Measurements from ENCODE around the gene FANCC. TPM values are rescaled to one million over a fixed set of nuclear protein-coding genes. Genes with fewer than 3 reads are reported as not detected.

Gene FANCC
- polyA plus RNA-seq, 4 donors = 4.9 to 20.6 (median 7.1) TPM

- Histone ChIP-seq H3K36me3 (ENCODE audit: control insufficient read depth in 3 of 3, insufficient read depth in 2 of 3, low read depth in 1 of 3, low read length in 3 of 3) (peaks cover 0 to 18% (median 2%) of the 10 kb centered on the region in 3 donors), H3K9me3 (ENCODE audit: control insufficient read depth in 2 of 2, insufficient read depth in 1 of 2, low read depth in 1 of 2, low read length in 1 of 2) (no peaks in the 10 kb centered on the region), H3K4me1 (ENCODE audit: control insufficient read depth in 3 of 3, insufficient read depth in 2 of 3, low read depth in 1 of 3, low read length in 2 of 3) (peaks cover 0 to 12% (median 3%) of the 10 kb centered on the region in 3 donors), H3K27me3 (ENCODE audit: control insufficient read depth in 3 of 3, insufficient read depth in 3 of 3, low read length in 3 of 3) (no peaks in the 10 kb centered on the region), H3K27ac (ENCODE audit: low read depth in 1 of 3, low read length in 2 of 3) (no peak overlapping the region), H3K4me3 (ENCODE audit: low read depth in 1 of 3, low read length in 3 of 3) (no peak overlapping the region)
- FAIRE-seq (no peak), DNase-seq (no peak)
- WGBS, 3 donors = 82 to 86% (median 82%) methylated on average over 4 of the region's 4 CpGs
Observed at GRCh38 chr9:95128177-95128524, 189.4 kb downstream of the FANCC start.

- H3K27ac ChIP-seq (ENCODE audit: low read depth in 1 of 3, low read length in 2 of 3) = no peak overlapping the region
- 30 to 38% (median 36%) methylated on average over 35 of the region's 35 CpGs for WGBS, 3 donors
- peak overlapping the region in 1 of 3 donors; percentile 32 for H3K4me3 ChIP-seq (ENCODE audit: low read depth in 1 of 3, low read length in 3 of 3)
- peaks cover 0 to 12% (median 3%) of the 10 kb centered on the region in 3 donors for H3K4me1 ChIP-seq (ENCODE audit: control insufficient read depth in 3 of 3, insufficient read depth in 2 of 3, low read depth in 1 of 3, low read length in 2 of 3)
- H3K27me3 ChIP-seq (ENCODE audit: control insufficient read depth in 3 of 3, insufficient read depth in 3 of 3, low read length in 3 of 3) = no peaks in the 10 kb centered on the region
- FAIRE-seq (no peak), DNase-seq (peak; percentile 79 to 85)
- H3K36me3 ChIP-seq (ENCODE audit: control insufficient read depth in 3 of 3, insufficient read depth in 2 of 3, low read depth in 1 of 3, low read length in 3 of 3) = peaks cover 0 to 20% (median 2%) of the 10 kb centered on the region in 3 donors
- no peaks in the 10 kb centered on the region for H3K9me3 ChIP-seq (ENCODE audit: control insufficient read depth in 2 of 2, insufficient read depth in 1 of 2, low read depth in 1 of 2, low read length in 1 of 2)
Observed at GRCh38 chr9:95127249-95128176, 190.0 kb downstream of the FANCC start.

- H3K9me3 ChIP-seq (ENCODE audit: control insufficient read depth in 2 of 2, insufficient read depth in 1 of 2, low read depth in 1 of 2, low read length in 1 of 2) = no peaks in the 10 kb centered on the region
- no peak overlapping the region for H3K4me3 ChIP-seq (ENCODE audit: low read depth in 1 of 3, low read length in 3 of 3)
- no peak for DNase-seq
- H3K4me1 ChIP-seq (ENCODE audit: control insufficient read depth in 3 of 3, insufficient read depth in 2 of 3, low read depth in 1 of 3, low read length in 2 of 3) = peaks cover 0 to 12% (median 3%) of the 10 kb centered on the region in 3 donors
- FAIRE-seq = no peak
- H3K36me3 ChIP-seq (ENCODE audit: control insufficient read depth in 3 of 3, insufficient read depth in 2 of 3, low read depth in 1 of 3, low read length in 3 of 3) = peaks cover 0 to 23% (median 2%) of the 10 kb centered on the region in 3 donors
- 89 to 91% (median 89%) methylated on average over 9 of the region's 9 CpGs for WGBS, 3 donors
- H3K27ac ChIP-seq (ENCODE audit: low read depth in 1 of 3, low read length in 2 of 3) = no peak overlapping the region
- no peaks in the 10 kb centered on the region for H3K27me3 ChIP-seq (ENCODE audit: control insufficient read depth in 3 of 3, insufficient read depth in 3 of 3, low read length in 3 of 3)
Observed at GRCh38 chr9:95126739-95127138, 190.8 kb downstream of the FANCC start.

- FAIRE-seq (no peak), DNase-seq (no peak)
- Histone ChIP-seq H3K27ac (ENCODE audit: low read depth in 1 of 3, low read length in 2 of 3) (no peak overlapping the region), H3K27me3 (ENCODE audit: control insufficient read depth in 3 of 3, insufficient read depth in 3 of 3, low read length in 3 of 3) (no peaks in the 10 kb centered on the region), H3K9me3 (ENCODE audit: control insufficient read depth in 2 of 2, insufficient read depth in 1 of 2, low read depth in 1 of 2, low read length in 1 of 2) (no peaks in the 10 kb centered on the region), H3K4me1 (ENCODE audit: control insufficient read depth in 3 of 3, insufficient read depth in 2 of 3, low read depth in 1 of 3, low read length in 2 of 3) (peaks cover 0 to 9% (median 3%) of the 10 kb centered on the region in 3 donors), H3K36me3 (ENCODE audit: control insufficient read depth in 3 of 3, insufficient read depth in 2 of 3, low read depth in 1 of 3, low read length in 3 of 3) (peaks cover 0 to 23% (median 2%) of the 10 kb centered on the region in 3 donors), H3K4me3 (ENCODE audit: low read depth in 1 of 3, low read length in 3 of 3) (no peak overlapping the region)
- 81 to 95% (median 83%) methylated on average over 3 of the region's 3 CpGs for WGBS, 3 donors
Observed at GRCh38 chr9:95125652-95126051, 191.9 kb downstream of the FANCC start.

GRCh38 chr9:95124582-95125367, 192.7 kb downstream of the FANCC start:
- FAIRE-seq = no peak
- 81 to 85% (median 84%) methylated on average over 9 of the region's 9 CpGs for WGBS, 3 donors
- peaks cover 0 to 23% (median 2%) of the 10 kb centered on the region in 3 donors for H3K36me3 ChIP-seq (ENCODE audit: control insufficient read depth in 3 of 3, insufficient read depth in 2 of 3, low read depth in 1 of 3, low read length in 3 of 3)

GRCh38 chr9:95120781-95121370, 196.6 kb downstream of the FANCC start:
- Histone ChIP-seq H3K9me3 (ENCODE audit: control insufficient read depth in 2 of 2, insufficient read depth in 1 of 2, low read depth in 1 of 2, low read length in 1 of 2) (no peaks in the 10 kb centered on the region), H3K4me3 (ENCODE audit: low read depth in 1 of 3, low read length in 3 of 3) (no peak overlapping the region), H3K27me3 (ENCODE audit: control insufficient read depth in 3 of 3, insufficient read depth in 3 of 3, low read length in 3 of 3) (no peaks in the 10 kb centered on the region), H3K36me3 (ENCODE audit: control insufficient read depth in 3 of 3, insufficient read depth in 2 of 3, low read depth in 1 of 3, low read length in 3 of 3) (peaks cover 0 to 26% (median 2%) of the 10 kb centered on the region in 3 donors), H3K27ac (ENCODE audit: low read depth in 1 of 3, low read length in 2 of 3) (no peak overlapping the region), H3K4me1 (ENCODE audit: control insufficient read depth in 3 of 3, insufficient read depth in 2 of 3, low read depth in 1 of 3, low read length in 2 of 3) (no peaks in the 10 kb centered on the region)
- no peak for DNase-seq
- FAIRE-seq = no peak

More at GRCh38 chr9:95124582-95125367, 192.7 kb downstream of the FANCC start:
- Histone ChIP-seq H3K27ac (ENCODE audit: low read depth in 1 of 3, low read length in 2 of 3) (no peak overlapping the region), H3K4me1 (ENCODE audit: control insufficient read depth in 3 of 3, insufficient read depth in 2 of 3, low read depth in 1 of 3, low read length in 2 of 3) (peaks cover 0 to 5% (median 2%) of the 10 kb centered on the region in 3 donors), H3K4me3 (ENCODE audit: low read depth in 1 of 3, low read length in 3 of 3) (no peak overlapping the region), H3K9me3 (ENCODE audit: control insufficient read depth in 2 of 2, insufficient read depth in 1 of 2, low read depth in 1 of 2, low read length in 1 of 2) (no peaks in the 10 kb centered on the region), H3K27me3 (ENCODE audit: control insufficient read depth in 3 of 3, insufficient read depth in 3 of 3, low read length in 3 of 3) (no peaks in the 10 kb centered on the region)
- no peak for DNase-seq

- no peak overlapping the region for H3K4me3 ChIP-seq (ENCODE audit: low read depth in 1 of 3, low read length in 3 of 3)
- FAIRE-seq (no peak), DNase-seq (no peak)
- H3K9me3 ChIP-seq (ENCODE audit: control insufficient read depth in 2 of 2, insufficient read depth in 1 of 2, low read depth in 1 of 2, low read length in 1 of 2) = no peaks in the 10 kb centered on the region
- no peaks in the 10 kb centered on the region for H3K4me1 ChIP-seq (ENCODE audit: control insufficient read depth in 3 of 3, insufficient read depth in 2 of 3, low read depth in 1 of 3, low read length in 2 of 3)
- H3K36me3 ChIP-seq (ENCODE audit: control insufficient read depth in 3 of 3, insufficient read depth in 2 of 3, low read depth in 1 of 3, low read length in 3 of 3) = peaks cover 0 to 30% (median 2%) of the 10 kb centered on the region in 3 donors
- no peaks in the 10 kb centered on the region for H3K27me3 ChIP-seq (ENCODE audit: control insufficient read depth in 3 of 3, insufficient read depth in 3 of 3, low read length in 3 of 3)
- no peak overlapping the region for H3K27ac ChIP-seq (ENCODE audit: low read depth in 1 of 3, low read length in 2 of 3)
- 79 to 91% (median 85%) methylated on average over 4 of the region's 4 CpGs for WGBS, 3 donors
Observed at GRCh38 chr9:95118596-95118995, 198.9 kb downstream of the FANCC start.

GRCh38 chr9:95116808-95117204, 200.7 kb downstream of the FANCC start:
- no peak for DNase-seq

More at GRCh38 chr9:95116808-95117204, 200.7 kb downstream of the FANCC start:
- no peaks in the 10 kb centered on the region for H3K27me3 ChIP-seq (ENCODE audit: control insufficient read depth in 3 of 3, insufficient read depth in 3 of 3, low read length in 3 of 3)
- H3K27ac ChIP-seq (ENCODE audit: low read depth in 1 of 3, low read length in 2 of 3) = no peak overlapping the region
- H3K9me3 ChIP-seq (ENCODE audit: control insufficient read depth in 2 of 2, insufficient read depth in 1 of 2, low read depth in 1 of 2, low read length in 1 of 2) = no peaks in the 10 kb centered on the region
- 43 to 56% (median 55%) methylated on average over 1 of the region's 1 CpG for WGBS, 3 donors
- no peaks in the 10 kb centered on the region for H3K4me1 ChIP-seq (ENCODE audit: control insufficient read depth in 3 of 3, insufficient read depth in 2 of 3, low read depth in 1 of 3, low read length in 2 of 3)
- peaks cover 0 to 32% (median 3%) of the 10 kb centered on the region in 3 donors for H3K36me3 ChIP-seq (ENCODE audit: control insufficient read depth in 3 of 3, insufficient read depth in 2 of 3, low read depth in 1 of 3, low read length in 3 of 3)
- no peak for FAIRE-seq
- H3K4me3 ChIP-seq (ENCODE audit: low read depth in 1 of 3, low read length in 3 of 3) = no peak overlapping the region
